Prostate gland (tissue), 2 donors: ENCODE data around the gene SIPA1.
A peak's percentile ranks its signal among the peaks of the same experiment; 100 is the strongest.

Experiments used
- CTCF ChIP-seq, 4 experiments: fragments of 200-600 bp in 2 of 4; fragments of 450-650 bp in 2 of 4; sonication (generic) in 2 of 4; IDR thresholded peaks; 1 replicate in 3 of 4; 2 replicates in 1 of 4; pipeline ENCODE4 v1.5.1; 2016 to 2019; ENCODE audit warnings: antibody characterized with exemption in 4 of 4, mild to moderate bottlenecking in 2 of 4, moderate library complexity in 2 of 4
- POLR2A ChIP-seq: fragments of 450-650 bp; IDR thresholded peaks from one replicate; pipeline ENCODE4 v1.6.1; 2016; ENCODE audit warnings: antibody characterized with exemption, mild to moderate bottlenecking

GRCh38 chr11:65591939-65592857 lies 45.7 kb upstream of the SIPA1 start:
- TF ChIP-seq POLR2A = no peak
- peak in 2 of 4 experiments; percentile 23 to 35 for TF ChIP-seq CTCF (IDR thresholded peaks at IDR 0.05)
